Stimulated activated CD4-positive, alpha-beta T cell treated with anti-CD3 and anti-CD28 coated beads, Interleukin-12 subunit alpha, Interleukin-12 subunit beta, amount 100 ng/mL, for 24 hours (primary cell): Measurements from ENCODE around the gene BOD1.
A peak's percentile ranks its signal among the peaks of the same experiment; 100 is the strongest.

Experiments used
- DNase-seq, 2 experiments: peaks; one replicate each; pipeline ENCODE4 v3.0.0-alpha.2; 2020; ENCODE audit warnings: low read depth in 2 of 2

BOD1 gene

GRCh38 chr5:173577166-173577565, 39.3 kb downstream of the BOD1 start:
- no peak for DNase-seq

- DNase-seq = no peak
These were observed 40.5 kb downstream of the BOD1 start for GRCh38 chr5:173575985-173576384.

- no peak for DNase-seq
These were observed 41.5 kb downstream of the BOD1 start for GRCh38 chr5:173574983-173575382.

GRCh38 chr5:173573126-173573960, 43.1 kb downstream of the BOD1 start:
- peak; percentile 29 to 62 for DNase-seq

- no peak for DNase-seq
These were observed 43.9 kb downstream of the BOD1 start for GRCh38 chr5:173572431-173573125.

GRCh38 chr5:173570321-173571090, 45.9 kb downstream of the BOD1 start:
- DNase-seq = no peak

GRCh38 chr5:173568703-173569102, 47.7 kb downstream of the BOD1 start:
- DNase-seq = no peak

GRCh38 chr5:173568128-173568527, 48.3 kb downstream of the BOD1 start:
- DNase-seq = no peak

- no peak for DNase-seq
These were observed 48.9 kb downstream of the BOD1 start for GRCh38 chr5:173567548-173567947.

- DNase-seq = no peak
These were observed 50.9 kb downstream of the BOD1 start for GRCh38 chr5:173565491-173566072.

GRCh38 chr5:173564106-173564505, 52.3 kb downstream of the BOD1 start:
- no peak for DNase-seq

- DNase-seq = no peak
These were observed 53.2 kb downstream of the BOD1 start for GRCh38 chr5:173563246-173563645.

- no peak for DNase-seq
These were observed 54.0 kb downstream of the BOD1 start for GRCh38 chr5:173562451-173562850.
